ENCODE data around the gene CFD. TPM values are rescaled to one million over a fixed set of nuclear protein-coding genes. Genes with fewer than 3 reads are reported as not detected.
A peak's percentile ranks its signal among the peaks of the same experiment; 100 is the strongest.

CFD gene
- total and polyA plus RNA-seq, 10 of the 15 experiments (the other 5 are each of a cell fraction or from before 2014, with no cell fraction given), result 0.05 to 1.1 (median 0.38) TPM; not detected in 4

GRCh38 chr19:892894-893689 lies 33.6 kb downstream of the CFD start, which contains the start of the genes MED16 and RNU6-9 (continued):
- TF ChIP-seq ZNF687 (IDR thresholded peaks at IDR 0.05) (0 out of 2 replicates have a peak, but pooled peaks have one; percentile 69), TARDBP (IDR thresholded peaks at IDR 0.05; ENCODE audit: borderline replicate concordance) (peak; percentile 60; the same call in 1 of the 2 replicates), IRF4 (IDR thresholded peaks at IDR 0.05; ENCODE audit: low read depth, low read length) (no peak), ZNF207 (IDR thresholded peaks at IDR 0.05; ENCODE audit: borderline replicate concordance) (peak; percentile 89), EGR1 (IDR thresholded peaks at IDR 0.05; ENCODE audit: borderline replicate concordance in 1 of 2, low read depth in 2 of 2, low read length in 2 of 2) (0 out of 3 replicates have a peak, but pooled peaks of 1 of the 2 experiments have one; percentile 2), GABPA (IDR thresholded peaks at IDR 0.05; ENCODE audit: low read depth) (no peak), SMARCA5 (IDR thresholded peaks at IDR 0.05) (peak; percentile 83), GATAD2B (conservative IDR thresholded peaks at IDR 0.05; ENCODE audit: low read depth) (peak; percentile 44; the same call in 1 of the 2 replicates), POLR2AphosphoS2 (IDR thresholded peaks at IDR 0.05; ENCODE audit: low read depth, low read length) (peak; percentile 53; the same call in 1 of the 2 replicates), BACH1 (IDR thresholded peaks at IDR 0.05; ENCODE audit: borderline replicate concordance) (peak; percentile 76), NR2C1 (IDR thresholded peaks at IDR 0.05) (no peak), ZNF24 (IDR thresholded peaks at IDR 0.05) (peak; percentile 98), PML (IDR thresholded peaks at IDR 0.05; ENCODE audit: low read length) (peak; percentile 84), STAT3 (IDR thresholded peaks at IDR 0.05; ENCODE audit: low read depth, low read length) (peak; percentile 100), CBX3 (IDR thresholded peaks at IDR 0.05; ENCODE audit: borderline replicate concordance, low read depth) (no peak), MTA3 (IDR thresholded peaks at IDR 0.05; ENCODE audit: borderline replicate concordance, low read length) (no peak), IRF3 (IDR thresholded peaks at IDR 0.05) (peak; percentile 39; the same call in 1 of the 2 replicates), SMAD5 (IDR thresholded peaks at IDR 0.05; ENCODE audit: low read depth) (peak; percentile 52; the same call in 1 of the 2 replicates), MEF2B (IDR thresholded peaks at IDR 0.05; ENCODE audit: partially characterized antibody, poor library complexity, severe bottlenecking) (peak; percentile 62), ZBED1 (IDR thresholded peaks at IDR 0.05; ENCODE audit: borderline replicate concordance) (no peak), KLF5 (IDR thresholded peaks at IDR 0.05; ENCODE audit: partially characterized antibody) (peak; percentile 46), NR2C2 (IDR thresholded peaks at IDR 0.05; ENCODE audit: borderline replicate concordance, control insufficient read depth, insufficient read length, low read depth) (no peak), RB1 (IDR thresholded peaks at IDR 0.05; ENCODE audit: borderline replicate concordance) (peak; percentile 84; the same call in 1 of the 2 replicates), POLR2AphosphoS5 (IDR thresholded peaks at IDR 0.05; ENCODE audit: low read length) (peak; percentile 65), POU2F2 (IDR thresholded peaks at IDR 0.05; ENCODE audit: borderline replicate concordance, low read depth, low read length) (peak; percentile 99)
